Measurements from ENCODE around the gene GNAQ. TPM values are rescaled to one million over a fixed set of nuclear protein-coding genes. Genes with fewer than 3 reads are reported as not detected.

GNAQ gene
- total and polyA plus RNA-seq, 2 of the 13 experiments (the other 11 are each of a cell fraction or from before 2014, with no cell fraction given), result 16.5 to 17.7 TPM

GRCh38 chr9:78031893-78032729, 500 bp upstream of the GNAQ start (continued):
- peak; percentile 63; the same call in 1 of the 2 replicates for TF ChIP-seq ZNF281 (CRISPR knock-in tag; IDR thresholded peaks at IDR 0.05; ENCODE audit: borderline replicate concordance)
- peak; percentile 34 for TF ChIP-seq SKI (IDR thresholded peaks at IDR 0.05; ENCODE audit: partially characterized antibody)
- no peak for TF ChIP-seq GTF2F1 (IDR thresholded peaks at IDR 0.05; ENCODE audit: low read length)
- TF ChIP-seq HNRNPLL (IDR thresholded peaks at IDR 0.05; ENCODE audit: low read depth, low read length, poor library complexity, severe bottlenecking), result peak; percentile 59
- TF ChIP-seq ZNF362 (CRISPR knock-in tag; IDR thresholded peaks at IDR 0.05; ENCODE audit: borderline replicate concordance), result no peak
- no peak for TF ChIP-seq FOXO1 (CRISPR knock-in tag; IDR thresholded peaks at IDR 0.05)
- no peak for TF ChIP-seq E2F1 (CRISPR knock-in tag; IDR thresholded peaks at IDR 0.05)
- TF ChIP-seq ZNF451 (CRISPR knock-in tag; IDR thresholded peaks at IDR 0.05), result no peak
- no peak for TF ChIP-seq ATRX (CRISPR knock-in tag; IDR thresholded peaks at IDR 0.05; ENCODE audit: borderline replicate concordance)
- TF ChIP-seq TEAD3 (CRISPR knock-in tag; optimal IDR thresholded peaks at IDR 0.05; ENCODE audit: borderline replicate concordance), result no peak
- TF ChIP-seq MAX (IDR thresholded peaks at IDR 0.05), result peak; percentile 39
- TF ChIP-seq FOXC1 (CRISPR knock-in tag; IDR thresholded peaks at IDR 0.05; ENCODE audit: borderline replicate concordance), result no peak
- no peak for TF ChIP-seq RFX1 (IDR thresholded peaks at IDR 0.05)
- TF ChIP-seq KDM2A (CRISPR knock-in tag; IDR thresholded peaks at IDR 0.05; ENCODE audit: borderline replicate concordance, low read depth), result 0 out of 2 replicates have a peak, but pooled peaks have one; percentile 26
- TF ChIP-seq GABPB1 (CRISPR knock-in tag; IDR thresholded peaks at IDR 0.05), result peak; percentile 50; the same call in 1 of the 2 replicates
- TF ChIP-seq ISL2 (CRISPR knock-in tag; IDR thresholded peaks at IDR 0.05), result no peak
- TF ChIP-seq SP4 (CRISPR knock-in tag; IDR thresholded peaks at IDR 0.05), result no peak
- no peak for TF ChIP-seq ZNF354B (CRISPR knock-in tag; IDR thresholded peaks at IDR 0.05)
- TF ChIP-seq ZNF251 (CRISPR knock-in tag; IDR thresholded peaks at IDR 0.05), result no peak
- 0 out of 2 replicates have a peak, but pooled peaks have one; percentile 50 for TF ChIP-seq KDM5A (IDR thresholded peaks at IDR 0.05; ENCODE audit: borderline replicate concordance, low read length)
- peak; percentile 38 to 61; a peak in 2 of 4 replicates for TF ChIP-seq POLR2A (IDR thresholded peaks at IDR 0.05; ENCODE audit: insufficient read depth in 1 of 2, low read depth in 2 of 2, low read length in 2 of 2)
- TF ChIP-seq HOMEZ (CRISPR knock-in tag; IDR thresholded peaks at IDR 0.05; ENCODE audit: low read depth), result no peak
- TF ChIP-seq MAFF (IDR thresholded peaks at IDR 0.05; ENCODE audit: low read depth, low read length), result no peak
- TF ChIP-seq ZNF530 (CRISPR knock-in tag; IDR thresholded peaks at IDR 0.05; ENCODE audit: low read depth), result no peak
- TF ChIP-seq MYC (CRISPR knock-in tag; IDR thresholded peaks at IDR 0.05; ENCODE audit: borderline replicate concordance), result no peak

Measured in HepG2 (cell line).